ENCODE measurements around the gene RANGAP1. TPM values are rescaled to one million over a fixed set of nuclear protein-coding genes. Genes with fewer than 3 reads are reported as not detected.

Gene RANGAP1
- total and polyA plus RNA-seq, 2 donors (not counting 1 experiment from before 2014, with no cell fraction given) = 37.2 to 59.9 TPM

- Histone ChIP-seq H3K27ac (ENCODE audit: insufficient read depth, low read length) (no peak overlapping the region), H3K27me3 (ENCODE audit: control insufficient read depth, insufficient read depth, low read length) (no peaks in the 10 kb centered on the region), H4K20me1 (ENCODE audit: control insufficient read depth, extremely low read depth, insufficient read depth, low read length) (no peaks in the 10 kb centered on the region), H3K36me3 (ENCODE audit: control insufficient read depth, insufficient read depth, low read length) (peaks cover 1% of the 10 kb centered on the region), H2AFZ (ENCODE audit: low read length) (no peak overlapping the region), H3K79me2 (ENCODE audit: control insufficient read depth, insufficient read depth, low read length) (peaks cover 10% of the 10 kb centered on the region), H3K4me1 (ENCODE audit: control insufficient read depth, extremely low read depth, insufficient read depth, low read length) (no peaks in the 10 kb centered on the region), H3K9ac (ENCODE audit: insufficient read depth, low read length) (no peak overlapping the region), H3K9me3 (ENCODE audit: control insufficient read depth, insufficient read depth, low read depth, low read length) (no peaks in the 10 kb centered on the region), H3K4me2 (ENCODE audit: extremely low read depth, insufficient read depth, low read length) (no peak overlapping the region), H3K4me3 (replicated peaks in 1 of 4; ENCODE audit: control extremely low read depth in 1 of 4, insufficient read depth in 1 of 4, low read depth in 3 of 4, low read length in 4 of 4) (no peak overlapping the region)
- TF ChIP-seq EZH2 (IDR thresholded peaks at IDR 0.05; ENCODE audit: low read length, missing control alignments) (no peak), CTCF (conservative IDR thresholded peaks at IDR 0.05 in 1 of 2, IDR thresholded peaks at IDR 0.05 in 1 of 2; ENCODE audit: low read depth in 1 of 2, low read length in 2 of 2) (no peak)
- DNase-seq (ENCODE audit: low read depth in 2 of 2) = no peak
These were observed 79.3 kb downstream of the RANGAP1 start for GRCh38 chr22:41206719-41207118.

DNA sequence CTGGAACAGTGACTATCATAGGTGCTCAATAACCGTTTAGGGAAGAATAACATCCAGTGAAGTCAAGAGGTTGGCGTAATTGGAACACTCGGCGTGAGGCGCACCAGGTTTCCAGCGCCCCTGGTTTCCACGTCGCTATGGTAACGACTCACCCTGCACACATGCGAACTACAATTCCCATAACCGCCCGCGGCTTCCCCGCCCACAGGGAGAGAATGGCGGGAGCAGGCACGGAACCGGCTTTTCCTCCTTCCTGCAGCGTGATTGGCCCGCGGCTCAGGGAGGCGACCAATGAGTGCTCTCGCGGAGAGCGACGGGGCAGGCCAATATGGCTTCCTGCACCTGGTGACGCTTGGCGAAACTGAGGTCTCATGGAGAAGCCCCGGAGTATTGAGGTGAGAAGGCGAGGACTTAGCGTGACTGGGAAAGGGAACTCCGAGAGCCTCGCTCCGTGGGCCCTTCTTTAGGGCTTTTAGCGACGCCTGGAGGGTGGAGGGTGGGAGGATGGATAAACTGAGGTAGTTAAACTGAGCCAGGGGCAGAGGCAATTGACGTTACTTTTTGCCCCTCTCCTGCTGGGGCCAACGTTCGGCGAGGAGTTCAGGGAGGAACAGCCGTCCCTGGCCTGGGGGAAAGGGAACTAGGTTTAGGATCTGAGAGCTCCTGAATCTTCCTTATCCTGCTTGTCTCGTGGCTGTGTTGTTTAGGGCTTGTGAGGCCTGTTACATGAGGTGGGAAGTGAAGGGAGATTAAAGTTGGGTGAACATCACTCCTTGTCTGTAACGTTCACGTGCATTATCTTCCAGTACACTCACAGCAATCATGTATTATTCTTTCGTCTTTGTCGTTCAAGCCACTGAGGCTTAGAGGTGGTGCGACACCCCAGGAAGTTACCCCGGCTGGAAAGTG, 80.7 kb downstream of the RANGAP1 start, which contains the start of gene L3MBTL2:
L3MBTL2 (plus strand) TSS at position 321 of the 909 bp plus-strand sequence; CDS start at position 372, 51 bp downstream.
- no peak for TF ChIP-seq EZH2 (IDR thresholded peaks at IDR 0.05; ENCODE audit: low read length, missing control alignments)
- no peak for TF ChIP-seq CTCF (conservative IDR thresholded peaks at IDR 0.05 in 1 of 2, IDR thresholded peaks at IDR 0.05 in 1 of 2; ENCODE audit: low read depth in 1 of 2, low read length in 2 of 2)
- Histone ChIP-seq H2AFZ (ENCODE audit: low read length) (peak within 1 kb of the TSS; percentile 96), H3K79me2 (ENCODE audit: control insufficient read depth, insufficient read depth, low read length) (peaks cover 10% of the 10 kb centered on the region), H3K9me3 (ENCODE audit: control insufficient read depth, insufficient read depth, low read depth, low read length) (no peaks in the 10 kb centered on the region), H3K27ac (ENCODE audit: insufficient read depth, low read length) (peak within 1 kb of the TSS; percentile 76), H3K4me1 (ENCODE audit: control insufficient read depth, extremely low read depth, insufficient read depth, low read length) (no peaks in the 10 kb centered on the region), H4K20me1 (ENCODE audit: control insufficient read depth, extremely low read depth, insufficient read depth, low read length) (no peaks in the 10 kb centered on the region), H3K9ac (ENCODE audit: insufficient read depth, low read length) (peak within 1 kb of the TSS; percentile 77), H3K27me3 (ENCODE audit: control insufficient read depth, insufficient read depth, low read length) (no peaks in the 10 kb centered on the region), H3K36me3 (ENCODE audit: control insufficient read depth, insufficient read depth, low read length) (peaks cover 1% of the 10 kb centered on the region), H3K4me2 (ENCODE audit: extremely low read depth, insufficient read depth, low read length) (peak within 1 kb of the TSS; percentile 79), H3K4me3 (replicated peaks in 1 of 4; ENCODE audit: control extremely low read depth in 1 of 4, insufficient read depth in 1 of 4, low read depth in 3 of 4, low read length in 4 of 4) (peak within 1 kb of the TSS; percentile 71 to 91 (median 86))
- DNase-seq (ENCODE audit: low read depth in 2 of 2) = peak; percentile 92 to 94

DNA sequence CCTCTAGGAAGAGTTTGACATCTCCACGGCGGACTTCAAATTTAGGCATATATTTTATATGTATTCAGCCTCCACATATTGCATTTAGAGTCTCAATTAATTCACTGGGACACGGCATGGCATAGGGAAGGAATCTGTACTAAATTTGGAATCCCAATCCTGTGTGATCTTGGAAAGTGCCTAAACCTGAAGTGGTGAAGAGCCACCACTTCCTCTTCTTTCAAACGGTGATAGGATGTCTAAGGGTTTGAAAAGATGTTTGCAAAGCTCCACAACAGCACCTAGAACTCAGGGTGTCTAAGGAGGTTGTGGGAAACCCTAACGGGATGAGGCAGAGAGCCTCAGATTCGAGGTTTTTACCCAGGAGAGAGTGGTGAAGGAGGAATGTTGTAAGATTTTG, 81.9 kb downstream of the RANGAP1 start:
- no peak overlapping the region for H3K4me2 ChIP-seq (ENCODE audit: extremely low read depth, insufficient read depth, low read length)
- H3K9me3 ChIP-seq (ENCODE audit: control insufficient read depth, insufficient read depth, low read depth, low read length) = no peaks in the 10 kb centered on the region
- H3K79me2 ChIP-seq (ENCODE audit: control insufficient read depth, insufficient read depth, low read length) = peaks cover 10% of the 10 kb centered on the region
- H2AFZ ChIP-seq (ENCODE audit: low read length) = no peak overlapping the region
- H3K9ac ChIP-seq (ENCODE audit: insufficient read depth, low read length) = no peak overlapping the region
- no peak for DNase-seq (ENCODE audit: low read depth in 2 of 2)
- no peaks in the 10 kb centered on the region for H4K20me1 ChIP-seq (ENCODE audit: control insufficient read depth, extremely low read depth, insufficient read depth, low read length)
- no peaks in the 10 kb centered on the region for H3K36me3 ChIP-seq (ENCODE audit: control insufficient read depth, insufficient read depth, low read length)
- H3K27ac ChIP-seq (ENCODE audit: insufficient read depth, low read length) = no peak overlapping the region
- no peak overlapping the region for H3K4me3 ChIP-seq (replicated peaks in 1 of 4; ENCODE audit: control extremely low read depth in 1 of 4, insufficient read depth in 1 of 4, low read depth in 3 of 4, low read length in 4 of 4)
- H3K4me1 ChIP-seq (ENCODE audit: control insufficient read depth, extremely low read depth, insufficient read depth, low read length) = no peaks in the 10 kb centered on the region
- TF ChIP-seq CTCF (conservative IDR thresholded peaks at IDR 0.05 in 1 of 2, IDR thresholded peaks at IDR 0.05 in 1 of 2; ENCODE audit: low read depth in 1 of 2, low read length in 2 of 2) = no peak
- no peak for TF ChIP-seq EZH2 (IDR thresholded peaks at IDR 0.05; ENCODE audit: low read length, missing control alignments)
- H3K27me3 ChIP-seq (ENCODE audit: control insufficient read depth, insufficient read depth, low read length) = no peaks in the 10 kb centered on the region
